GM19468 (cell line): ENCODE data around the gene PPIL3.

ENCODE experiments used
- ATAC-seq: cut with Tn5 transposase; IDR thresholded peaks from one replicate; pipeline ENCODE4 v1.9.1; 2021; ENCODE audit warnings: mild to moderate bottlenecking, moderate library complexity, moderate number of reproducible peaks; ENCODE audit not compliant: unreplicated experiment; ENCODE audit errors: extremely low read depth

Gene PPIL3

DNA sequence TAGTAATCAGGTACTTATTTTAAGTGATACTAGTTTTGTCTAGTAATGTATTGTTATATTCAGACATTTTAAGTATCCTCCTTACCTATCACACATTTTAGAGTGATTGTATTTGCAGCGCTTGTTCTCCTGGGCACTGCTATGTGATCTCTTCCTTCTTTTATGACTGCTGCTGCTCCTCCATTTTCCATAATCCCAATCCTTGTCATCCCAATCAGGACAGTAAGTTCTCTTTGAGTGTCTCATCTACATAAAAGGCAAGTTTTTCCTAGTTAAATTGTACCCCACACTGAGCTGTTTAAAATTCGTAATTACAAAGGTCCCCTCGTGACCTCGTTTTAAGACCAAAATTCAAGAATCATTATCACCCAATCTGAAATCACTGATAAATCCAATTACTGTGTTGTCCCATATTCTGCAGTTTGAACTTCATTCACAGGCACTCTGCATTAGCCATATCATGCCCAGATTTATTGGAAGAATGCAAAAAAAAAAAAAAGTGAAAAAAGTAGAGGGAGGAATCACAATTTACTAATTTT is 27.2 kb downstream of the PPIL3 start:
- ATAC-seq = no peak

DNA sequence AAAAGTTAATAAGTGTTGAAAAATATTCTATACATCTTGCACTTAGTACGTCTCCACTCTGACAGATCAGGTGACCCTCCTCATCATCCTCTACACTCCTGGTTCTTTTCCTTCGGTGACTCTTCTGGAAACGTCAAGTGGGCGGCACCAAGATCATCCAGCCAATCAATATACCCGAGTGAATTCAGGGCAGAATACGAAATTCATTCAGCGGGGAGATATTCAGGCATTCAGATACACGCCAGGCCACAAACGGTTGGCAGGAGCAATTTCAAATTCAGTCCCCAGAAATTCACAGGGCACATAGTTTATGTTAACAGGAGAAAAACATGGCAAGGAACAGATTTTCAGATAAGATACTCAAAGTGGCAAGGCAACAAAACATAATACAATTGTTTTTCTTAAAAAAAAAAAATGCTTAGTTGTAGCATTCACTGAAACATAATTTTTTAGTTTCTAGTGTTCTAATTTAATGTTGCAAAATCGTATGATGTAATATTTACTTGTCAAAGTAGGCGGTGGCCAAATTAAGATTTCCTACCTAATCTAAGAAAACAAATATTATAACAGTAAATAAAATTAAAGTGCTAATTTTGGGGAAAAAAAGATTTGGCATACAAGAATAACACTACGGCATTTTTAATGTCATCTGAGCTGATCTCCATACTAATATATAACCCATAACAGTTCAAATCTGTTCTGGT is 28.6 kb downstream of the PPIL3 start:
- ATAC-seq = no peak

DNA sequence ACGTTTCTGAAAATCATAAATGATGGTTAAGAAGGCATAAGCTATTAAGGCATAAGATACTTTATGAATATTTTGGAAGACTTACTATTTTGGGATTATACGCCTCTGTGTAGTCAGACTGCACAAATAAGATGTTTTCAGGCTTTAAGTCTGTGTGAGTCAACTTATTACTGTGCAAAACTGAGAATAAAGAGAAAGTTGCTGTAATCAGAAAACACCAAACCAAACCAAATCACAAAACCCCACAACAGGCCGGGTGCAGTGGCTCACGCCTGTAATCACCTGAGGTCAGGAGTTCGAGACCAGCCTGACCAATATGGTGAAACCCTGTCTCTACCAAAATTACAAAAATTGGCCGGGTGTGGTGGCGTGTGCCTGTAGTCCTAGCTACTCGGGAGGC is 32.1 kb downstream of the PPIL3 start:
- ATAC-seq = no peak

DNA sequence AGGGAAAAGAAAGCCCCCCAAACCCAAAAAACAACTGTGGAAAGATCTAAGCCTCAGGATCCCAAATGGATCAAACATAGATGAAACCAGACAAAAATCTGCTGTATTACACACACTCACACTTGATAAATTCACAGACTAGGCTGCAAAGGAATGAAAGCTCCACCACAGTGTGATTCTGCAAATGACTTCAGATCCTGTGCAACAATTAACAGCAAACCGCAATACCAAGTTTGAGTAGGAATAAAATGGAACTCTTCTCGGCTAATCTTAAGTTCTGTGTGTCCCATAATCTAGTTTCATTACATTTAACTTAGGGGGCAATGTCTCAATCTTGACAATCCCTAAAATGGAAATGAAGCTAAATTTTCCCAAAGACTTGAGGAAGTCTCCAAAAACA is 36.3 kb downstream of the PPIL3 start:
- no peak for ATAC-seq

DNA sequence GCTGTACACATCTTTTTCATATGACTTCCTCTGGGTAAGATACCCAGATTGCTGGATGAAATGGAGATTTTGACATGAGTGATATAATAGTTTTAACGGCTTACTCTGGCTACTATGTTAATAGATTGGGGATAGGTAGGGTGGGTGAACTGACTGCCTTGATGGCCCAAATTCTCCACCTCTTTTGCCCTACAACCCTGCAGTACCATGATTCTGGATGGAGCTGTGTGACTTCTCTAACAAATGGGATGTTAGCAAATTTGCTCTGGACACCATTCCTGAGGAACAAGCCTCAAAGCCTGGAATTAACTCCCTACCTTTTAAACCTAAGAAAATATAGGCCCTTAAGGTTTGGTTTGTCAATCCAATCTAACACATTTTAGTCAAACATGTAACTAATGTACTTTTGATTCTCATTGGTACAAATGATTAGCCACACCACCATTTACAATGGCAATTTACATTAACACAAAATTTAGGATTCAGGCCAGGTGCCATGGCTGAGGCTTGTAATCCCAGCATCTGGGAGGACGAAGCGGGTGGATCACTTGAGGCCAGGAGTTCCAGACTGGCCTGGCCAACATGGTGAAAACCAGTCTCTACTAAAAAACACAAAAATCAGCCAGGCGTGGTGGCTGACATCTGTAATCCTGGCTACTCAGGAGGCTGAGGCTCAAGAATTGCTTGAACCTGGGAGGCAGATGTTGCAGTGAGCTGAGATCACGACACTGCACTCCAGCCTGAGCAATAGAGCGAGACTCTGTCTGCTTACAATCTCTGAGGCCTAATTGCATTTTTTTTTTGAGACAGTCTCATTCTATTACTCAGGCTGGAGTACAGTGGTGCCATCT is 37.3 kb downstream of the PPIL3 start:
- ATAC-seq = no peak

DNA sequence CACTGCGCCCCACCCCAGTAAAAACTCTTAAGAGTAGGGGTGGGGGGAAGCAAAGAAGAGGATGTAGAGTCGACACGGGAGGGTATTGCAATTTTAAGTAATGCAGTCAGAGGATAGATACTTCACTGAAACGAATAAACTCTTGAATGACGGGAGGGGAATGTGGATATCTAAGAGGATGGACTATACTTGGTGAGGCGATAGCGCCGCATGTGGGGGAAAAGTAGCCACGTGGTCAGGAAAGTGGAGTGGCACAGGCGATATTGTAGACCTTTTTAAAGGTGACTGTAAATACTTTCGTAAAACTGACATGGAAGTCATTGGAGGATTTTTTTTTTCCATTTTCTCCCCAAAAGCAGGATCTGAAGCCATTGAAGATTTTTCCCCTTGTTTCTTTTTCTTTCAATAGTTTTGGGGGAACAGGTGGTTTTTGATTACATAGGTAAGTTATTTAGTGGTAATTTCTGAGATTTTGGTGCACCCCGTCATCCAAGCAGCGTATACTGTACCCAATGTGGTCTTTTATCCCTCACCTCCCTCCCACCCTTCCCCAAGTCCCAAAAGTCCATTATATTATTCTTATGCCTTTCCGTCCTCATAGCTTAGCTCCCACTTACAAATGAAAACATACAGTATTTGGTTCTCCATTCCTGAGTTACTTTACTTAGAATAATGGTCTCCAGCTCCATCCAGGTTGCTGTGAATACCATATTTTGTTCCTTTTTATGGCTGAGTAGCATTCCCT is 38.2 kb downstream of the PPIL3 start:
- no peak for ATAC-seq

DNA sequence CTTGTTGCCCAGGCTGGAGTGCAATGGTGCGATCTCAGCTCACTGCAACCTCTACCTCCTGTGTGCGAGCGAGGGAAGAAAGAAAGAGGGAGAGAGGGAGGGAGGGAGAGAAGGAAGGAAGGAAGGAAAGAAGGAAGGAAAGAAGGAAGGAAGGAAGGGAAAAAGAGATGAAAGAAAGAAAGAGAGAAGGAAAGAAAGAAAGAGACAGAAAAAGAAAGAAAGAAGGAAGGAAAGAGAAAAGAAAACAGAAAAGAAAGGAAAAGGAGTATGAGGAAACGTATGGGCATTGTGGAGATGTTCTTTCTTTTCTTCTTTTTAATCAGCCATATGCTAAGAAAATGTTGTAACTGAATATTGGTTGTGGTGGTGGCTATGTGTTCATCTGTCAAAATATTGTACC is 40.9 kb downstream of the PPIL3 start:
- no peak for ATAC-seq

DNA sequence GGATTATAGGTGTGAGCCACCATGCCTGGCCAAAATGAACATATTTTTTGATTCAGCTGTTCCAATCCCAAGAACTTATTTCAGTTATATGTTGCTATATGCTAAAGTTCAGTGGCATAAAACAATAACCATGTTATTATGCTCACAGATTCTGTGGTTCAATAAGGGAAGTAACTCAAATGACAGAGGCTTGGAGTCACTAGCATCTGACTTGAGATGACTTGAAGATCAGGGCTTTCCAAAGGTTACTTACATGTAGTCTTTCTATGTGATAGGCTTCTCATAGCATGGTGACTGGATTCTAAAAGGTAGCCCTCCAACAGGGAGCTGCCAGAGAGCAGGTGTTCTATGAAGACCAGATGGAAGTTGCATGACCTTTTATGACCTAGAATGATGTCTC is 41.6 kb downstream of the PPIL3 start:
- ATAC-seq = no peak

DNA sequence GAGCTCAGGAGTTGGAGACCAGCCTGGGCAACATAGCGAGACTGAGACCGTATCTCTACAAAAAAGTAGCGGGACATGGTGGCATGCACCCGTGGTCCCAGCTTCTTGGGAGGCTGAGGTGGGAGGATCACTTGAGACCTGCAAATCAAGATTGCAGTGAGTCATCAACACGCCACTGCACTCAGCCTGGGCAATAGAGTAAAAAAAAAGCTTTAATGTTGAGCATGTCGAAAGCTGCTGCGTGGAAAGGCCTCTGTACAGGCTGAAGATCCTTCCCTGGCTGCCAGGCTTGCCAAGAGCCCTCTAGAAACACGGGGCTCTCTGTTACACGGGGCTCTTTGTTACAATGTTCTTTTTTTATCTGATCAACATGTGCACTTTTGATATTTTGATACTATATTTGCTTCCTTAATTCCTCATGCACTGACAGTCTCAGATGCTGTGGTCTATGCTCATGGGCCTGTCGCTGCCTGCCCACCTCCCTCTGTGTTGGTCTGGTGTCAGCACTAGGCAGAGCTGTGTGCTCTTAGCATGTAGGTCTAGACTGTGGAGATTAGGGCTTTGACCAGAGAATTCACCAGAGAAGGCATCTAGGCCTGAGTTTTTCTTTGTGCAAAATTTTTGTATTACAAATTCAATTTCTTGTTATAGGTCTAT is 43.1 kb downstream of the PPIL3 start:
- ATAC-seq = no peak

DNA sequence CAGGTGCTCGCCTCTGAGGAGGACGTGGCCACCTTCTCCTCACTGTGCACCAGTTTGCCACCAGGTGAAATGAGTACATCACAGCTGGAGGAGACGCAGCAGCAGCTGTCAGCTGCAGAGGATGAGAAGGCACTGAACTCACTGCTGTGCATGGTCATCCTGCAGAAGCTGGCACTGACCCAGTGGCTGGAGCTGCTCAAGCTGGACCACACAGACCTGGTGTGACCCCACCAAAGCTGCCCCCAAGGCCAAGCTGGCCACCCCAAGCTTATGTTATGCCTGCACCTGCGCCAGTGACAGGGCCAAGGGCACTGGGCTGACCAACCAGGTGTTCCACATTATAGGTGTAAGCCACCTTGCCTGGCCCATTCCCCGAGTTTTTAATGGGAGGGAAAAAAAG is 43.7 kb downstream of the PPIL3 start:
- no peak for ATAC-seq

DNA sequence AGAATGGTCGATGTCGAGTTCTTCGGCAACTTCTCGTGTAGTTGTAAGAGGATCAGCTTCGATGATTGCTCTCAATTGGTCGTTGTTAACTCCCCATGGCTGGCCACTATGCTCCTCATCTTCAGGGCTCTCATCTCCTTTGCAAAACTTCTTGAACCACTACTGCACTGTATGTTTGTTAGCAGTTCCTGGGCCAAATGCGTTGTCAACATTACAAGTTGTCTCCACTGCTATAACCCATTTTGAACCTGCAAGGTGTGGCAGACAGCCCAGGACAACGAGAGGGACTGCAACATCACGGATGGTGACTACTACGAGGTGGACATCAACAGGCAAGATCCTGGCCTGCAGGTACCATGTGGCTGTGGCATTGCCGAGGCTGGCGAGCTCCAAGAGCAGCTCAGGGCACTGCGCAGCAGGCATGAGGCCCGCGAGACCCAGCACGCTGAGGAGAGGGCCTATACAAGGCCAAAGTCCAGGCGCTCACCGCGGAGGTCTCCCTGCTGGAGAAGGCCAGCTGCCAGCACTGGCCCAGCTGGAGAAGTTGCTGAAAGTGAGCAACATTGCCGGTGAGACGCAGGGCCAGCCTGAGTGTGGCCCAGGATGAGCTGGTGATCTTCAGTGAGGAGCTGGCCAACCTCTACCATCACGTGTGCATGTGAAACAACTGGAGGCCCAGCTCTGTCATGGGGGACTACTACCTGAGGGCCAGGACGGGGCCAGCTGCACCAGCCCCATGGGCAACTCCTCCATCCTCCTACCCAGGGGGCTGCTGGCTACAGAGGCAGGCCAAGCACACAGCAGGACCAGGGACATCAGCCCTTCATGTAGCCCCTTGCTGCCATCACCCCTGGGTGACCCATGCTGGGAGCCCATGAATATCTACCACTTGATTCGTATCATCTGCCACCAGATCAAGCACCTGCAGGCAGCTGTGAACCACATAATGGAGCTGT is 44.6 kb downstream of the PPIL3 start:
- no peak for ATAC-seq

DNA sequence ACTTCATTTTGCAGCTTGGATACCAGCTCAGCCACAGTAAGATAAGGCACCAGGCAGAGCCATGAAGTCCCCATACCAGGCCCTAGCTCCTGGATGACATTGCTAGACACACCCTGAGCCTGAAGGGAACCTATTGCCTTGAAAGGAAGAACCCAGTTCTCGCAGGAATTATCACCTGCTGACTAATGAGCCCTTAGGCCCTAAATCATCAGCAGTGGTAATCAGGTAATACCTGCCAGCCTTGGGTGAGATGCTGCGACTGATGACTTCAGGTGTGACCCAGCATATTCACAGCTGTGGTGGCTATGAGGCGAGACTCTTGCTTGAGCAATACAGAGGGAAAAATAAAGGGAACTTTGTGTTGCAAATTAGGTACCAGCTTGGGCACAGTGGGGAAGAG is 49.4 kb downstream of the PPIL3 start:
- ATAC-seq = no peak

DNA sequence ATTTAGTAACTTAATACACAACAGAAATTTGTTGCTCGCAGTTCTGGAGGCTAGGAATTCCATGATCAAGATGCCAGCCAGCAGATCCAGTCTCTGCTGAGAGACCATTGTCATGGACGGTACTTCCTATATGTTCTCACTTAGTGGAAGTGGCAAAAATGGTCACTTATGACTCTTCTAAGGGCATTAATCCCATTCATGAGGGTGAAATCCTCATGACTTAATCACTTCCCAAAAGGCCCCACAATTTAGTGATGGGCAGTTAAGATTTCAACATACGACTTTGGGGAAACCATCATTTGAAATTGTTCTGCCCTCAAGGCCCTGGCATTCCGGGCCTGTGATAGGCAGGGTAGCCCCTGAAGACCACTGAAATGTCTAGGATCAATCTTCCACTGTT is 54.2 kb downstream of the PPIL3 start:
- ATAC-seq = no peak

DNA sequence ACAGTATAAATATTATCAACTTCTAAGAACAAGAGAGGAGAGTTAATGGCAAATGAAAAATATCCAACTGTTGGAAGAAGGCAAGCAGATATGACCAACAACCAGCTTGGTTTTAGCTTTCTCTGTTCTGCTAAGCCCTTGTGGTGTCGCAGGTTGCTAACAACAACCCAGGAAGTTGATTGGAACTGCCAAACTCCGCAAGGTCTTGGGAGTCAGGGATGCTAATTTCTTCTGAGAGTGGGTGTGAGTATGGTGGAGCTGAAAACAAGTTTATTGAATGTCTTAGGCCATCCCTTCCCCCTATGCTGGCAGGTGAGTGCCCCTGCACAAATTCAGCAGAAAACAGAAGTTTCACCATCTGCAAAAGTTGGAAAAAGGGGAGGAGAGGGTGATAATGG is 59.6 kb downstream of the PPIL3 start:
- no peak for ATAC-seq

DNA sequence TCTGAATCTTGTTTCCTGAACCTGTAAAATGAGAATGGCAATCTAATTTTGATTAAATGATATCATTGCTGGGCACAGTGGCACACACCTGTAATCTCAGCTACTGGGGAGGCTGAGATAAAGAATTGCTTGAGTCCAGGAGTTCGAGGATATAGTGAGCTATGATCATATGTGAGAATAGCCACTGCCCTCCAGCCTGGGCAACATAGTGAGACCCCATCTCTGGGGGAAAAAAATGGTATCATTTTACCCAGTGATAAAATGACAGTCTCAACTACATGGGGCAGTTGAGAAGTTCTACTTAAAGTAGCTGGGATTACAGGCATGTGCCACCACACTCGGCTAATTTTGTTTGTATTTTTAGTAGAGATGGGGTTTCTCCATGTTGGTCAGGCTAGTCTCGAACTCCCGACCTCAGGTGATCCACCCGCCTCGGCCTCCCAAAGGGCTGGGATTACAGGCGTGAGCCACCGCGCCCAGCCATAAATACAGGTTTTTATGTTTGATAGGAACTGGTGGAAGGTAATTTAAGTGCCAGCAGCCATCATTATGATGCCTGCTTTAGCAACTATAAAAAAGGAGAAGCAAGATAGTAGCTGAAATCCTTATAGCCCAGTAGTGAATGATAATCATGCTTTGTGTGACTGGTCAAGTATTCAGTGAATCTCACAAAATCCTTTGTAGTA is 60.2 kb downstream of the PPIL3 start:
- ATAC-seq = no peak

DNA sequence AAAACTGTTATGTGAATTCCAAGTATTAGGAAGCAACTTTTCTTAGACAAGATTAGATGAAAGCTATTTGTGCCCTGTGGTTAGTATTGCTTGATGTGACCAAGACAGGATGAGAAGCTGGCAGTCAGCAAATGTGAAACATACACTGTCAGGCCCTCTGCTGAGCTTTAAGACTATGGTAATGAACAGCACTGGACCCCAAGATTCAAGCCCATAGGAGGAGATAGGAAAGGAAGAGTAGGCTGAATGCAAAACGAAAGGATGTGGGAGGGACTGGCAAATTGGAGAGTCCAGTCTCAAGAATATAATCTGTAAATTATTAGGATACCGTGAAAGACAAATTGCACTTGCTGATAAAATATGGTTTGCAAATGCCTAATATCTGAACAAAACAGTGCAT is 60.8 kb downstream of the PPIL3 start:
- no peak for ATAC-seq

DNA sequence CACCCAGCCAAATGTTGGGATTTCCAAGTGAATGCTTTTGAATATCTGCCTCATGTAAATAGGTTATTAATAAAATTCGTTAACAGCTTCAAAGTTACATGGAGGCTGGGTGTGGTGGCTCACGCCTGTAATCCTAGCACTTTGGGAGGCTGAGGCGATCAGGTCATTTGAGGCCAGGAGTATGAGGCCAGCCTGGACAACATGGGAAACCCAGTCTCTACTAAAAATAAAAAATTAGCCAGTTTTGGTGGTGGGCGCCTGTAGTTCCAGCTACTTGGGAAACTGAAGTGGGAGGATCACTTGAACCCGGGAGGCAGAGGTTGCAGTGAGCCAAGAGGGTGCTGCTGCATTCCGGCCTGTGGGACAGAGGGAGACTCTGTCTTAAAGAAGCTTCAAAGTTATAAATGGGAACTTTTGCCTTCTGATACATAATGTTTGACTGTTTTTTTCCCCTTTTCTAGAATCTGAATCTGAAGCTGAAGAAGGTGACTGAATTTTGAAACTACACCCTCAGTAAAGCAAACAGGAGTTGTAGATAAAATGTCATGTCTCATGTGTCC is 67.1 kb downstream of the PPIL3 start:
- no peak for ATAC-seq
